ENCODE data around the gene APEH. TPM values are rescaled to one million over a fixed set of nuclear protein-coding genes. Genes with fewer than 3 reads are reported as not detected.

Gene APEH
- total and polyA plus RNA-seq, 2 of the 13 experiments (the other 11 are each of a cell fraction or from before 2014, with no cell fraction given): 116 to 130 TPM

DNA sequence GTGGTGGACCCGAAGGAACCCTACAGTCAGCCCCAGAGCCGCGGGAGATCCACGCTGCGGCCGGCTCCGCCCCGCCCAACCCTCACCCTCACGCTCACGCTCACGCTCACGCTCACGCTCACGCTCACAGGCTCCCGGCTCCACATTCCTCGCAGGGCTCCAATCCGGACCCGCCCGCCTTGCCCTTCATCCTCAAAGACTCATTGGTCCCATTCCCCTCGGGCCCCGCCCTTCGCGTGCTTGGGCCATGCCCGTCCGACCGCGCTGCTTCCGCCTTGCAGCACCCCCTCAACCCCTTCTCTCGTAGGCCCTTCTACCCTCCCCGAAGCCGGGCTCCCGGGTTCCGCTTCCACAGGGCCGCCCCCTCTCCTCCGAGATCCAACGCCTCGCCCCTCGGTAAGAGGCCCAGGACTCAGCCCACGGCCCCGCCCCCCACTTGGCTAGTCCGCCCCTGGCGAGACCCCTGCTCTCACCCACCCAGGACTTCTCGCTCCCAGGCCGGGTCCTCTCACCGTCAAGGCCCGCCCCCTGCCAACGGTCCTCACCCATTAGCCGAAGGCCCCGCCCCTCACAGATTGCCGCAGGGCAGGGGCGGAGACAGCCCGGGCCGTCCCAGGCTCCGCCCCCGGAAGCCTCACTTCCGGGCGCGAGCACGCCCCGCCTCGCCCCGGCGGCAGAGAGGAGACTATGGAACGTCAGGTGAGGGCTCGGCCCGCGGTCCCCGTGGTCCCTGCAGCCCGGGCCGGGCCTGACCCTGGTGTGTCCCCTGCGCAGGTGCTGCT is at the start of gene APEH (continued):
- TF ChIP-seq, protein P1, sequence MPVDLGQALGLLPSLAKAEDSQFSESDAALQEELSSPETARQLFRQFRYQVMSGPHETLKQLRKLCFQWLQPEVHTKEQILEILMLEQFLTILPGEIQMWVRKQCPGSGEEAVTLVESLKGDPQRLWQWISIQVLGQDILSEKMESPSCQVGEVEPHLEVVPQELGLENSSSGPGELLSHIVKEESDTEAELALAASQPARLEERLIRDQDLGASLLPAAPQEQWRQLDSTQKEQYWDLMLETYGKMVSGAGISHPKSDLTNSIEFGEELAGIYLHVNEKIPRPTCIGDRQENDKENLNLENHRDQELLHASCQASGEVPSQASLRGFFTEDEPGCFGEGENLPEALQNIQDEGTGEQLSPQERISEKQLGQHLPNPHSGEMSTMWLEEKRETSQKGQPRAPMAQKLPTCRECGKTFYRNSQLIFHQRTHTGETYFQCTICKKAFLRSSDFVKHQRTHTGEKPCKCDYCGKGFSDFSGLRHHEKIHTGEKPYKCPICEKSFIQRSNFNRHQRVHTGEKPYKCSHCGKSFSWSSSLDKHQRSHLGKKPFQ (CRISPR knock-in tag; IDR thresholded peaks at IDR 0.05; ENCODE audit: insufficient replicate concordance): peak; percentile 97
- TF ChIP-seq, protein P2, sequence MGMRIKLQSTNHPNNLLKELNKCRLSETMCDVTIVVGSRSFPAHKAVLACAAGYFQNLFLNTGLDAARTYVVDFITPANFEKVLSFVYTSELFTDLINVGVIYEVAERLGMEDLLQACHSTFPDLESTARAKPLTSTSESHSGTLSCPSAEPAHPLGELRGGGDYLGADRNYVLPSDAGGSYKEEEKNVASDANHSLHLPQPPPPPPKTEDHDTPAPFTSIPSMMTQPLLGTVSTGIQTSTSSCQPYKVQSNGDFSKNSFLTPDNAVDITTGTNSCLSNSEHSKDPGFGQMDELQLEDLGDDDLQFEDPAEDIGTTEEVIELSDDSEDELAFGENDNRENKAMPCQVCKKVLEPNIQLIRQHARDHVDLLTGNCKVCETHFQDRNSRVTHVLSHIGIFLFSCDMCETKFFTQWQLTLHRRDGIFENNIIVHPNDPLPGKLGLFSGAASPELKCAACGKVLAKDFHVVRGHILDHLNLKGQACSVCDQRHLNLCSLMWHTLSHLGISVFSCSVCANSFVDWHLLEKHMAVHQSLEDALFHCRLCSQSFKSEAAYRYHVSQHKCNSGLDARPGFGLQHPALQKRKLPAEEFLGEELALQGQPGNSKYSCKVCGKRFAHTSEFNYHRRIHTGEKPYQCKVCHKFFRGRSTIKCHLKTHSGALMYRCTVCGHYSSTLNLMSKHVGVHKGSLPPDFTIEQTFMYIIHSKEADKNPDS (CRISPR knock-in tag; IDR thresholded peaks at IDR 0.05): 0 out of 2 replicates have a peak, but pooled peaks have one; percentile 31
- 0 out of 2 replicates have a peak, but pooled peaks have one; percentile 6 for TF ChIP-seq ZNF564 (CRISPR knock-in tag; IDR thresholded peaks at IDR 0.05)
- TF ChIP-seq ZNF546 (CRISPR knock-in tag; conservative IDR thresholded peaks at IDR 0.05): peak; percentile 70; the same call in 1 of the 2 replicates
- TF ChIP-seq, protein P3, sequence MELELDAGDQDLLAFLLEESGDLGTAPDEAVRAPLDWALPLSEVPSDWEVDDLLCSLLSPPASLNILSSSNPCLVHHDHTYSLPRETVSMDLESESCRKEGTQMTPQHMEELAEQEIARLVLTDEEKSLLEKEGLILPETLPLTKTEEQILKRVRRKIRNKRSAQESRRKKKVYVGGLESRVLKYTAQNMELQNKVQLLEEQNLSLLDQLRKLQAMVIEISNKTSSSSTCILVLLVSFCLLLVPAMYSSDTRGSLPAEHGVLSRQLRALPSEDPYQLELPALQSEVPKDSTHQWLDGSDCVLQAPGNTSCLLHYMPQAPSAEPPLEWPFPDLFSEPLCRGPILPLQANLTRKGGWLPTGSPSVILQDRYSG (CRISPR knock-in tag; IDR thresholded peaks at IDR 0.05): no peak
- TF ChIP-seq GLI4 (CRISPR knock-in tag; IDR thresholded peaks at IDR 0.05; ENCODE audit: borderline replicate concordance): 0 out of 2 replicates have a peak, but pooled peaks have one; percentile 25
- no peak for TF ChIP-seq ZNF572 (CRISPR knock-in tag; IDR thresholded peaks at IDR 0.05)
- peak; percentile 14 for TF ChIP-seq ZNF441 (CRISPR knock-in tag; IDR thresholded peaks at IDR 0.05; ENCODE audit: borderline replicate concordance)
- TF ChIP-seq HHEX (CRISPR knock-in tag; IDR thresholded peaks at IDR 0.05): no peak
- TF ChIP-seq, protein P4, sequence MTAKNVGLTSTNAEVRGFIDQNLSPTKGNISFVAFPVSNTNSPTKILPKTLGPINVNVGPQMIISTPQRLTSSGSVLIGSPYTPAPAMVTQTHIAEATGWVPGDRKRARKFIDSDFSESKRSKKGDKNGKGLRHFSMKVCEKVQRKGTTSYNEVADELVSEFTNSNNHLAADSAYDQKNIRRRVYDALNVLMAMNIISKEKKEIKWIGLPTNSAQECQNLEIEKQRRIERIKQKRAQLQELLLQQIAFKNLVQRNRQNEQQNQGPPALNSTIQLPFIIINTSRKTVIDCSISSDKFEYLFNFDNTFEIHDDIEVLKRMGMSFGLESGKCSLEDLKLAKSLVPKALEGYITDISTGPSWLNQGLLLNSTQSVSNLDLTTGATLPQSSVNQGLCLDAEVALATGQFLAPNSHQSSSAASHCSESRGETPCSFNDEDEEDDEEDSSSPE (CRISPR knock-in tag; IDR thresholded peaks at IDR 0.05): peak; percentile 53
- peak; percentile 69 for TF ChIP-seq ZNF563 (CRISPR knock-in tag; IDR thresholded peaks at IDR 0.05)
- peak; percentile 88 for TF ChIP-seq ELF1 (CRISPR knock-in tag; IDR thresholded peaks at IDR 0.05)
- TF ChIP-seq RFX3 (CRISPR knock-in tag; IDR thresholded peaks at IDR 0.05): no peak
- TF ChIP-seq, protein P5, sequence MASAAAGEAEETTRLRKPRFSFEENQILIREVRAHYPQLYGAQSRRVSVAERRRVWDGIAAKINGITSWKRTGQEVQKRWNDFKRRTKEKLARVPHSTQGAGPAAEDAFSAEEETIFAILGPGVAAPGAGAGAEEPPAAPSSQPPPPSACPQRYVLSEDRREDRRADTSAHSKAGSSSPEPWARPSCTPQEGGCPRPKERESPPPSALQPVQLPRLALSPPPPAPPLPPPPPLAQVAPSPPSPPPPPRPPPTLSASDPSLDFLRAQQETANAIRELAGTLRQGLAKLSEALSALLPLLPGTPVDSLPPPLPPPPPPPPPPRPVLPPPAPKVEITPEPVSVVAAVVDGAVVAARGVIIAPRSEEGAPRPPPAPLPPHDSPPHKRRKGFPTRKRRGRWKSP (CRISPR knock-in tag; IDR thresholded peaks at IDR 0.05): peak; percentile 70
- peak; percentile 82 for TF ChIP-seq ZNF773 (CRISPR knock-in tag; IDR thresholded peaks at IDR 0.05; ENCODE audit: borderline replicate concordance)
- 0 out of 2 replicates have a peak, but pooled peaks have one; percentile 25 for TF ChIP-seq ZNF430 (CRISPR knock-in tag; IDR thresholded peaks at IDR 0.05)
- TF ChIP-seq ATF1 (CRISPR knock-in tag; IDR thresholded peaks at IDR 0.05): no peak
- peak; percentile 67; the same call in 1 of the 2 replicates for TF ChIP-seq ZNF446 (CRISPR knock-in tag; IDR thresholded peaks at IDR 0.05)
- TF ChIP-seq PLRG1 (conservative IDR thresholded peaks at IDR 0.05): no peak
- TF ChIP-seq MEF2D (CRISPR knock-in tag; IDR thresholded peaks at IDR 0.05): peak; percentile 85
